ENCODE results near the gene PPM1D.
"Not testable (repeated sequence)": the region's sequence is repeated elsewhere in the genome, so short reads cannot be mapped to it uniquely, and the experiment has no call there.

PPM1D gene

GRCh38 chr17:60599620-60600489 lies at the start of gene PPM1D:
PPM1D (plus strand) TSS chr17:60600193; CDS start chr17:60600415, 222 bp downstream.
- FAIRE-seq: no peak
- peak; percentile 97 for DNase-seq (ENCODE audit: low spot score)

GRCh38 chr17:60552255-60552654 lies 47.7 kb upstream of the PPM1D start:
- not testable (repeated sequence) for FAIRE-seq

GRCh38 chr17:60554377-60554788 lies 45.6 kb upstream of the PPM1D start:
- peak; percentile 42 for DNase-seq (ENCODE audit: low spot score)

More at GRCh38 chr17:60552255-60552654, 47.7 kb upstream of the PPM1D start:
- DNase-seq (ENCODE audit: low spot score): not testable (repeated sequence)

GRCh38 chr17:60555786-60556185 lies 44.2 kb upstream of the PPM1D start:
- no peak for FAIRE-seq

More at GRCh38 chr17:60554377-60554788, 45.6 kb upstream of the PPM1D start:
- peak; percentile 63 for FAIRE-seq

GRCh38 chr17:60557805-60558204 lies 42.2 kb upstream of the PPM1D start:
- DNase-seq (ENCODE audit: low spot score) (no peak), FAIRE-seq (no peak)

More at GRCh38 chr17:60555786-60556185, 44.2 kb upstream of the PPM1D start:
- DNase-seq (ENCODE audit: low spot score): no peak

DNA sequence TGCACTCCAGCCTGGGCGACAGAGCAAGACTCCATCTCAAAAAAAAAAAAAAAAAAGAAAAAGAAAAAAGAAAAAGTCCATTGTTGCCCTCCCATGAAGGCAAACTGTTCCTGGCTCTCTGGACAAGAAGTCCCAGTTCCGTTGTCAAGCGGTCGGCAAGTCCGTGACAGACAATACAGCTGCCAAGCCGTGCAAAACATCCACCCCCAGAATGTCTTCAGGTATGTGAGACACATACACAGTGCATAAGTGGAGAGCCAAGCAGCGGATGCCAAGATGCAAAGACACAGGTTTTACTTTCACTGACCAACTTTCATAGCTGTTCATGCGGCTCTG lies 40.4 kb upstream of the PPM1D start:
- FAIRE-seq (no peak), DNase-seq (ENCODE audit: low spot score) (no peak)

DNA sequence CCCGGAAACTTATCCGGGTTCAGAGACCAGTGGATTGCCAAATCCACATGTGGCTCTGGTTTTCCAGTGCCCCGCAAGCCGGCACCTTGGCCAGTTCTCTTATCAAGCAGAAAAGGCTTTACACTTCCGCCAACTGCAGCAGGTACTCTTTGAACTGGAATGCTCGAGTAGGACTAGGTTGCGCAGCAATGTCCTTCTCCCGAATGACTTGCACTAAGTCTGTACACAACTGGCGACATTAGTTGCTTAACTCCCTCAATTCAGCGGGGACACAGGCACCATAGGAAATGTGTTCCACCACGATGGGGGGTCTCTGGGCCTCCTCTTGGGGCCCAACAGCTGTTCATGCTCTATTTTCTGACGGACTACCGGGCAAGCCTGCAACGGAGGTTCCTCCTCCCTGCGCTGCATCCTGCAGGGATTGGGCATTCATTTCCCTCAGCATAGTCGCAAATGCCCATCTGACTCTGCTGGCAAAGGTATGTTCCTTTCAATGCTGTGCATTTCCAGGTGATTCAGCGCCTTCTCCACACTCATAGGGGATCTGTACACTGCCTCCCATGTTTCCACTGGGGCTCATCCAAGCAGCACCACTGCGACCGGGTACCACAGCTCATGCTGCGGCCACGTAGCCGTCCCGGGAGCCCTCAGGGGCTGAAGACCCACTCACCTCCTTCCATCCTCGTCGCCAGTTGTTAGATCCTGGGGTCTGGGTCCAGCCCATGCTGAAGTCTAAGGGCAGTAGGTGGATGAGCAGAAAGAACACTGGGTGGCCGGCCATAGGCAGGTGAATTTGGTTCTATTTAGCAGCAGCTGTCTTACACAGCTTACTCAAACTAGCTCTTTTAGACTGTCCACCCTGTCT lies 39.8 kb upstream of the PPM1D start:
- FAIRE-seq: no peak

DNA sequence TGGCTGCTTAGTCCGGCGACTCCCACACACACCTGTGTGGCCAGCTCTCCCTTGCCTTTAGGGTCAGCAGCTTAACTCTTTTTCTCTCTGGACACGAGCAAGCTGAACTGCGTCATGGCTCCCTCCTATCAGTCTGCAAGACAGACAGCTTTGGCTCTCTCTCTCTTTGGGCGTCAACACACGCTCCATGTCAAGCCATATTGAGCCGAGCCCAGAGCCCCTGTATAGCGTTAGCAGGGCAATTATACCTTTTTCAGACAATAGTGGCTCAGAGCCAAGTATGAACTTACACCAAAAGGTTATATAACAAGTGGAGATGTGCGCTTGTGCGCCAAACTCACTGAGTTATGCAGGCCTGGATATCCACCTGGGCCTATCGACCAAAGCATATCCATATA lies 39.1 kb upstream of the PPM1D start:
- no peak for FAIRE-seq

More for the DNA sequence above, 39.8 kb upstream of the PPM1D start:
- no peak for DNase-seq (ENCODE audit: low spot score)

DNA sequence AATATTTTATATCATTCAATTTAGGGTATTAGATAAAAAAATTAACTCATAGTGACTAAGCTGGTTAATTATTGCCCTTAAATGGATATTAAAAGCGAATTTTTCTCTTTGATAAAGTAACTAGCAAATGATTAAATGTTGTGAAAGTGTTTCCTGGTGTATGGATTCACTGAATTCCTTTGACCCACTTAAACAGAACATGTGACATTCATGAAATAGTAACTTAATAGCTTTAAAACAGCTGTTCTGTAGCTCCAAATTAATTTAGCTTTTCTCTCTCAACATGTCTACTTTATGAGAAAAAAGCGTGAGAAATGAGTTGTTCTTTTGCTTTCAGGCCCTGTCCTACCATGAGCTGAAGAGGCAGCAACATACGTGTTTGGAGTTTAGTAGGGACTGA lies 37.6 kb upstream of the PPM1D start:
- no peak for DNase-seq (ENCODE audit: low spot score)
- FAIRE-seq: no peak

More for the DNA sequence above, 39.1 kb upstream of the PPM1D start:
- no peak for DNase-seq (ENCODE audit: low spot score)

DNA sequence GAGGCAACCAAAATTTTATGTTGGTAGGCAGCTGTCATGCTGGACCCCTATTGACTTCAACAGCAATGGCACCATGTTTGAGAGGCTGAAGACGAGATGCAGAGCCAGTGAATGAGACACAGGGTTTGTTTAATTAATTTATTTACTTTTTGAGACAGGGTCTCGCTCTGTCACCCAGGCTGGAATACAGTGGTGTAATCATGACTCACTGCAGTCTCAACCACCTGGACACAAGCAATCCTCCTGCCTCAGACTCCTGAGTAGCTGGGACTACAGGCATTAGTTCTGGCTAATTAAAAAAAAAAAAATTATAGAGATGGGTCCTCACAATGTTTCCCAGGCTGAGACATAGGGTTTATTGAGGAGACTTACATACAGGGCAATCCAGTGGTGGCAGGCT lies 36.2 kb upstream of the PPM1D start:
- no peak for DNase-seq (ENCODE audit: low spot score)
- no peak for FAIRE-seq

- FAIRE-seq: no peak
- no peak for DNase-seq (ENCODE audit: low spot score)
Measured at GRCh38 chr17:60565233-60565632, 34.8 kb upstream of the PPM1D start.

GRCh38 chr17:60573236-60574051 lies 26.5 kb upstream of the PPM1D start:
- FAIRE-seq: no peak
- DNase-seq (ENCODE audit: low spot score): peak; percentile 58

DNA sequence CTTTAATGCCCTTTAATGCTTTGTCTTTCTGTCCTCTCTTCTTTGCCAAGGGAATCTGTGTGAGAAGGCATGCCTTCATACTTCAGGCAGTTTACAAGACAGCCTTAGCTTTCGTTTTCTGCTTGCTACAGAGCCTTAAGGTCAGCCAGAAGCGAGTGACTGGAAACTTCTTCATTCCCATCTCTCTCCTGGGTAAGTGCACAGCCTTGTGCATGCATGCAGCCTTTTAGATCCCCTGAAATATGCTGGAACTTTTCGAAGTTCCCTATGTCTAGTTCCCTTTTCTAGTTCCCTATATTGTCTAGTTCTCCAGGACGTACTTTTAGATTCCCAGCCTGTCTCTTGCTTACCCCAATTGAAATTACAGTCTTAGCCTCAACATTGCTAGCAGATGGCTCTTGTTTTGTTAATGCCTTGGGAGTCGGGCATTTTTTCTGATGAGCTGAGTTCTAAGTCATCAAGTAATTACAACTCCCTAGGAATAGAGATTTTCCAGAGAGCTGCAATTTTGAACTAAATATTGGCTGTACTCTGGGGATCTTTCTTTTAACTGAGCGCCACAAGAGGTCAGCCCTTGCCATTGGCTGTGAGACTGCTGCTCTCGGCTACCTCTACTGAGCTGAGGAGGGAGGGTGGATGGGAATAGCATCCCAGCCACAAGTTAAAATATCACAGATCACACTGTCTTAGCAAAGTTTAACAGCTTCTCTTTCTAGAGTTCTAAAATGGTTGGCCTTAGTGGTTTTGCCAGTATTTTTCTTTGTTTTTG lies 22.7 kb upstream of the PPM1D start:
- FAIRE-seq: peak; percentile 70
- DNase-seq (ENCODE audit: low spot score): peak; percentile 35

- DNase-seq (ENCODE audit: low spot score) (no peak), FAIRE-seq (no peak)
Measured at GRCh38 chr17:60579090-60579489, 20.9 kb upstream of the PPM1D start.

DNA sequence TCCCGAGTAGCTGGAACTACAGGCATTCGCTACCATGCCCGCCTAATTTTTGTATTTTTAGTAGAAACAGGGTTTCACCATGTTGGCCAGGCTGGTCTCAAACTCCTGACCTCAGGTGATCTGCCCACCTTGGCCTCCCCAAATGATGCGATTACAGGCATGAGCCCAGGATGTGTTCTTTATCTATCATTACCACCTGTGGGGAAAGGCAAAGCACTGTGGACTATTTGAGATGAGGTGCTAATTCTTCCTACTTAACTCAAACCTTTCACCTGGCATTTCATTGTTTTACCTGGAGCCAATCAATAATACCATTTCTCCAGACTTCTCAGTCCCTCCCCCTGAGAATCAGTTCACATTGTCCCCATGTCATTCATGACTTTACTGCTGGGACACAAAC lies 20.4 kb upstream of the PPM1D start:
- DNase-seq (ENCODE audit: low spot score) (no peak), FAIRE-seq (no peak)

GRCh38 chr17:60583008-60583407 lies 17.0 kb upstream of the PPM1D start:
- FAIRE-seq (no peak), DNase-seq (ENCODE audit: low spot score) (no peak)

- DNase-seq (ENCODE audit: low spot score) (no peak), FAIRE-seq (no peak)
Measured at GRCh38 chr17:60585887-60586286, 14.1 kb upstream of the PPM1D start.

DNA sequence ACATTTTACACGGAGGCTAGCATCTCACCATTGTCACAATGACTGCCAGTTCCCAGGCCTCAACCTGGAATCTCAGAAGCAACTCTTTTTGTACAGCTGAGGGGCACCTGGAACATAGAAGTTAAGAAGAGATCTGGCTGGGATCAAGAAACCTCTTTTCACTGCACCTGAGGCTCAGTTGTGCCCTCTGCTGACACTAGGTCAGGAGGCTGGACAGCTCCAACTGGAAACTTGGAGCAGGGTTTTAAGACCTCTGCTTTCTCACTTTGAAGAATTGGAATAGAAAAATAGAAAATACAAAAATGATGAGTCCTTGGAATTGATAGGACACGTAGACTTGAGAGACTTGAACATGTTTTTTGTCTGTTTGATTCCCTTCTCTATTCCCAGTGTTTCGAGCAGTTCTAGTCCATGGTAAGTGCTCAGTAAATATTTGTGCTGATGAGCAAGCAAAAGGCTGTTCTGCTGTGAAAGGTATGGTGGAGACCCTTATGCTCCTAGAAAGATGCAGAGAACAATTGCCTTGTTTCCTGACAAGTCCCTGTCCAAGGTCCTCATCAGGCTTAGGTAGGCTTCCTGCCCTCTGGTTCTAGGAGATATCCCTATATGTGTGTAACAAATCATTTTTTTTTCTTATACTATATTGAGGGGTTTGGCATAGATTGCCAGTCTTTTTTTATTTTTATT lies 13.6 kb upstream of the PPM1D start:
- FAIRE-seq (no peak), DNase-seq (ENCODE audit: low spot score) (no peak)

DNA sequence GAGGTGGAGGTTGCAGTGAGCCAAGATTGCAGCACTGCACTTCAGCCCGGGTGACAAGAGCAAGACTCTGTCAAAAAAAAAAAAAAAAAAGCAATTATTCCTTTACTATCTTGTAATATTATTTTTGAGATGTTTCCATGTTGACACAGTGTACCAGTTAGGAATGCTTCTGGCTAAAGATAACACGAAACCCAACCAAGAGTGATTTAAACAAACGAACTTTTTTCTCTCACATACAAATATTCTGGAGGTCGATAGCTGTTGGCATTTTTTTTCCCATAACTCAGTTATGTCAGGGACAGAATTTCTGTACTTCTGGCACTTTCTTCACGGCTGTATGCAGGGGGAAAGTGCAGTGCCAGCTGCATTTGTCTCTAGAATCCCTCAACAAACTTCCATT lies 9.9 kb upstream of the PPM1D start:
- FAIRE-seq: no peak

GRCh38 chr17:60592750-60593149 lies 7.2 kb upstream of the PPM1D start:
- DNase-seq (ENCODE audit: low spot score): no peak
- FAIRE-seq: no peak

More for the DNA sequence above, 9.9 kb upstream of the PPM1D start:
- no peak for DNase-seq (ENCODE audit: low spot score)
